Hepatic stellate cell (primary cell): ENCODE measurements around the gene GALR2.
"Not testable (repeated sequence)": the region's sequence is repeated elsewhere in the genome, so short reads cannot be mapped to it uniquely, and the experiment has no call there.

Experiments
- DNase-seq: peaks from one replicate; pipeline ENCODE4 v3.0.0; 2011; ENCODE audit warnings: low spot score

Gene GALR2

DNA sequence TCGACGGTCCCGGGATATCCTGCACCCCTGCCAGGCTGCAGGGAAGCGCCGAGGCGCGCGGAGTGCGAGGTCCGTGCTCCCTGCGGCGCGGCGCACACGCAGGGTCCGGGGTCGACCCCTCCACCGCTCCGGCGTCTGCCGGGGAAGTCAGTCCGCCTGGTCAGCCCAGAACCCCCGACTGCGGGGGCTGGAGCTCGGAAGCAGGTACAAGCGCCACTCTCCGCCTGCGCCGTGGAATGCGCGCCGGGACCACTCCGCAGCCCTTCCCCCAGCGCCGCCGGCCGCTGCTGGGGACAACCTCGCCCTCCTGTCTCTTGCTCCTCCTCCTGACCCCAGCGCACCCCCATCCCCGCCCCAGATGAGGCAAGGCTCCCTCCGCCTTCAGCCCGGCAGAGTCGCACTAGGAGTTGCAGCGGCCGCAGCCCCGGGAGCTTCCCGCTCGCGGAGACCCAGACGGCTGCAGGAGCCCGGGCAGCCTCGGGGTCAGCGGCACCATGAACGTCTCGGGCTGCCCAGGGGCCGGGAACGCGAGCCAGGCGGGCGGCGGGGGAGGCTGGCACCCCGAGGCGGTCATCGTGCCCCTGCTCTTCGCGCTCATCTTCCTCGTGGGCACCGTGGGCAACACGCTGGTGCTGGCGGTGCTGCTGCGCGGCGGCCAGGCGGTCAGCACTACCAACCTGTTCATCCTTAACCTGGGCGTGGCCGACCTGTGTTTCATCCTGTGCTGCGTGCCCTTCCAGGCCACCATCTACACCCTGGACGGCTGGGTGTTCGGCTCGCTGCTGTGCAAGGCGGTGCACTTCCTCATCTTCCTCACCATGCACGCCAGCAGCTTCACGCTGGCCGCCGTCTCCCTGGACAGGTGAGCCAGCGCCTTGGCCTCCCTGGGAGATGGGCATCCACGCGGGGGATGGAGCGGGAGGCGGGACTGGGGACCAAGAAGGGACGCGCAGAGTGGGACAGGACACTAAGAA lies at the start of gene GALR2:
Gene GALR2 (plus strand): TSS at position 392 of the 974 bp plus-strand sequence. CDS start 103 bp downstream, at position 495.
- no peak for DNase-seq

GRCh38 chr17:76025294-76025693 lies 49.3 kb upstream of the GALR2 start:
- no peak for DNase-seq

DNA sequence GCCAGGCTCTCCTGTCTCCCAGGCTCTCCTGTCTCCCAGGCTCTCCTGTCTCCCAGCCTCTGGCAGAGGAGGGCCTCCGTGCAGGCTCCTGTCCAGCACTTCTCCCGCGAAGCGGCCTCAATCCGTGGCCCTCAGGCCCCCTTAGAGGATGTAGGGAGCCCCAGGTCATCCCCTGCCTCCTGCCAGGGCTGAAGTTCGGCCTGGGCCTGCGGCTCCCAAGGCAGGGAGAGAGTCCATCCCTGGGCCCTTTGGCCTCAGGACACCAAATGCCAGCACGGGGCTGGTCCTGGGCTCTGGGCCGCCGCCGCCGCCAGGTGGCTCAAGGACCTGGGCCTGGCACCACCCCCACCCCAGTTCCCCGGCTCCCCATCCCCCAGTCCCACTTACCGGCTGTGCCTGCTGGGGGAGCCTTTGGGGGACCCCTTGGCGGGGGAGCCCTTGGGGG lies 47.8 kb upstream of the GALR2 start:
- no peak for DNase-seq

- DNase-seq: no peak
Observed at GRCh38 chr17:76027159-76027839, 47.3 kb upstream of the GALR2 start, which contains the start of gene EVPL. TSS of gene EVPL (minus strand) at chr17:76027306. CDS start at chr17:76027198, 108 bp downstream.

DNA sequence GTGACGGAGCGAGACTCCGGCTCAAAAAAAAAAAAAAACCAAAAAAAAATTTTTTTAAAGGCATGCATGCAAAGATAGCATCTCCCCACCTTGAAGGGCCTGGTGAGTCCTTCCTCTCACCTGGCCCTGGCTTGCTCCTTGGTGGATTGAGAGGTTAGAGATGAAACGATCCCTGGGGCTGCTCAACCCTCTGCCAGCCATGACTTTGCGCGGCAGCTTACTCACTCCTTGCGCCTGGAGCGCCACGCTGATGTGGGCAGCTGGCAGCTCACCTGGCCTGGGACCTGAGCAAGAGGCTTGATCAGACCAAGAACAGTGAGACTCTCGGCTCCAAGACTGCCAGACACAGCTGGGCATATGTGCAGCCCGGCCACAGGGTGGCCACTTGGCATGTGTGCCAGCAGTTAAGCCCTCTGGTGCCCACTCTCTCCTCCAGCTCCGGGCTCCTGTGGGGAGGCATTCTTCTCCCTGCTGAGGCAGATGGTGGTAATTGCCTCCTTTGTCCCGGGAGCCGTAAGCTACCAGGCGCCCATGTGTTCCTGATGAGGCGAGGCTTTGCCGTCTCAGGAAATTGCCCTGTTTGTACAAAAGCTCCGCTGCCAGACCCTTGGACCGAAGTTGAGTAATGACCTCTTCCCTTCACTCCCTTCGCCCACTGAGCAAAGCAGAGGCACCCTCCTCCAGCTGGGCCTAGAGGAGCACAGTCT lies 42.4 kb upstream of the GALR2 start:
- no peak for DNase-seq

- no peak for DNase-seq
Observed at GRCh38 chr17:76032780-76033108, 41.8 kb upstream of the GALR2 start.

DNA sequence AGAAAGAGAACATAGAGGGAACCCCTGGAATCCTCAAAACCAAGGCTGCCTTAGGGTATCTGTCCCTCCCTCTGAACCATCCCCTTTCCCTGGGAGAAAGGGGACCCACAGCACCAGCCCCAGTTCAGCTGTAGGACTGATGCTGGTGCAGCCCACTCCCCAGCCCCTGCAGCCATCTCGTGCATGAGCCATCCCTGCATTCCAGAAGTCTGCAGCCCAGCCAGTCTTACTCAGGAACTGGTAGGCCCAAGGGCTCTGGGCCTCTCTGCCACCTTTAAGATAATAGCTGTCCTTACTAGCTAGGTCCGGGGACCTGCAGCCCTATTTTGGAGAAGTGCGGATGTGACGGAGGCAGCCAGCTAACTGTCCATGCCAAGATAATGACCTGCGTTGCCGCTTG lies 41.4 kb upstream of the GALR2 start:
- DNase-seq: no peak

- no peak for DNase-seq
Observed at GRCh38 chr17:76034428-76035350, 39.9 kb upstream of the GALR2 start.

- DNase-seq: no peak
Observed at GRCh38 chr17:76036497-76037261, 37.9 kb upstream of the GALR2 start.

GRCh38 chr17:76038050-76038449 lies 36.5 kb upstream of the GALR2 start:
- no peak for DNase-seq

GRCh38 chr17:76039121-76039520 lies 35.5 kb upstream of the GALR2 start:
- no peak for DNase-seq

DNA sequence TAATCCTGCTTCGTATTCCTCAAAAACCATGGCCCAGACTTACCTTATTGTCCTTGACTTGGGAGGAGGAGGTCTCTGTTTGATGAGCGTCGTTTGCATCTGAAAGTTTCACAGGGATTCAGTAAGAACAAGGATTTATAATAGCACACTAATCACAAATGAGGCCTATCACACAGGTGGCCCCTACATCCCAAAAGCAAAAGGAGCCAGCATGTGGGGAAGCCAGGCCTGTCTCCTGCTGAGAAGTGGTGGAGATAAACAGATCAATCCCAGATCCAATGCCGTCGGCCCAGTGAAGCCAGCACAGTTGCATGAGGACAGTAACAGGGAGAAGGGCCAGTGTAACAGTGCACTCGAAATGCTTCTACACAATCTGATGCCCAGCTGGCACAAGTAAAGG lies 34.2 kb upstream of the GALR2 start:
- no peak for DNase-seq

- DNase-seq: not testable (repeated sequence)
Observed at GRCh38 chr17:76042868-76043267, 31.7 kb upstream of the GALR2 start.

DNA sequence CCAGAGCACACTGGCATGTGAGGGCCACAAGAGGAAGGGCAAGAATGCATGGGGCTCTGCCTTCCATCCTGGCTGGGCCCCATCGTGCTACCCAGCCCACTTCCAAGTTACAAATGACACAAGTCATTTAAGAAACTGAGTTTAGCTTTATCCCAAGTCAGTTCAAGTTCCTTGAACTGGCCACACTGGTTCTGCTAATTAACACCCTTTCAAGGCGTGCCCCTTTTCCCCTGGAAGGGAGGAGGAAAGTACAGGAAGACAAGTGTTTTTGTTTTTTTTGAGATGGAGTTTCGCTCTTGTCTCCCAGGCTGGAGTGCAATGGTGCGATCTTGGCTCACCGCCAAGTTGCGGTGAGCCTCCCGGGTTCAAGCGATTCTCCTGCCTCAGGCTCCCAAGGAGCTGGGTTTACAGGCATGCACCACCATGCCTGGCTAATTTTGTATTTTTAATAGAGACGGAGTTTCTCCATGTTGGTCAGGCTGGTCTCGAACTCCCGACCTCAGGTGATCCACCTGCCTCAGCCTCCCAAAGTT lies 30.0 kb upstream of the GALR2 start:
- DNase-seq: not testable (repeated sequence)

DNA sequence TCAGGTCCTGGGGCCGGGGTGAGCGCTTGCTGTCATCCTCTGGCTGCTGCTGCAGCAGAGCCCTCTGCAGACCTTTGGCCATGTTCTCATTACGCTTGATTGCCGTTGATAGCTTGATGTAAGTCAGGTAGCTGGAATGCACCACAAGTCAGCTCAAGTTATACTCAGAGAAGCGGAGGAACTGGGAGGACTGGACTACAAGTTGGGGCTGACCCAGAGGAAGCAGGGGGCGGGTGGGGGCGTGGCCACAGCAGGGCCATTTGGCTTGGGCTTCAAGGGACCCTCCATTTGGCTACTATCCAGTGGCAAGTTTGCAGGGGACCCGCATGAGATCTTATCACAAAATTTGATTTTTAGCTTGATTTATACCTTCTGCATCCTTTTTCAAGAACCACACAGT lies 28.5 kb upstream of the GALR2 start:
- DNase-seq: no peak

- no peak for DNase-seq
Observed at GRCh38 chr17:76048025-76048605, 26.5 kb upstream of the GALR2 start.

DNA sequence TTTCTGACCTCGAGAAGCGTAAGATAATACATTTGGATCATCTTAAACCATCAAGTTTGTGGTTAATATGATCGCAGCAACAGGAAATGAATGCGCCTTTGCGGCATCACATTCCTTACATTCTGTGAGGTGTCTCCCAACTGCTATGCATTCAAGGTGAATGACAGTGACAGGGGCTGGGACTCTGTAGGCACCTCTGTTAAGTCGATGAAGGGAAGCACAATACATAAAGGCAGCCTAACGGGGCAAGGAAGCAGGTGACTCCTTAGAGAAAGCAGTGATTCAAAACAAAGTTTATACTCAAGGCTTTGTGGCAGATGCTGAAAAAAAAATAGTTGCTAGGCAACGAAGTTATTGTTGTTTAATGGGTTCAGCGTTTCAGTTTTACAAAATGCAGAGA lies 25.9 kb upstream of the GALR2 start:
- no peak for DNase-seq

- DNase-seq: no peak
Observed at GRCh38 chr17:76049239-76049638, 25.3 kb upstream of the GALR2 start.

GRCh38 chr17:76049836-76050537 lies 24.6 kb upstream of the GALR2 start:
- no peak for DNase-seq
